MM.1S (cell line): Measurements from ENCODE around the gene HTR5A.

Source experiments
- DNase-seq: peaks from one replicate; pipeline ENCODE4 v3.0.0-alpha.2; 2015
- H2AFZ ChIP-seq: fragments of 300-600 bp; sonication (generic); 2 replicates; pipeline ENCODE4 v1.6.0; 2016; ENCODE audit warnings: antibody characterized with exemption, low read length
- H3F3A ChIP-seq: fragments of 300-600 bp; sonication (generic); 2 replicates; pipeline ENCODE4 v1.6.1; 2016; ENCODE audit warnings: mild to moderate bottlenecking, antibody characterized with exemption, low read length, moderate library complexity, mixed read lengths; ENCODE audit not compliant: insufficient read depth
- H3K27ac ChIP-seq: fragments of 300-600 bp; sonication (generic); 2 replicates; pipeline ENCODE4 v1.5.1; 2016; ENCODE audit warnings: mild to moderate bottlenecking, low read length
- H3K27me3 ChIP-seq: fragments of 300-600 bp; sonication (generic); replicated peaks from 2 replicates; pipeline ENCODE4 v1.6.0; 2016; ENCODE audit warnings: low read length; ENCODE audit not compliant: insufficient read depth
- H3K36me3 ChIP-seq: fragments of 300-600 bp; sonication (generic); replicated peaks from 2 replicates; pipeline ENCODE4 v1.6.1; 2016; ENCODE audit warnings: mild to moderate bottlenecking, low read length, mixed read lengths; ENCODE audit not compliant: insufficient read depth
- H3K4me1 ChIP-seq: fragments of 300-600 bp; sonication (generic); 2 replicates; pipeline ENCODE4 v1.6.1; 2016; ENCODE audit warnings: low read length, mixed read lengths
- H3K4me2 ChIP-seq: fragments of 300-600 bp; sonication (generic); 2 replicates; pipeline ENCODE4 v1.6.0; 2016; ENCODE audit warnings: low read depth, low read length
- H3K4me3 ChIP-seq: fragments of 300-600 bp; sonication (generic); 2 replicates; pipeline ENCODE4 v1.5.1; 2016; ENCODE audit warnings: low read length, mixed read lengths
- H3K79me2 ChIP-seq: fragments of 300-600 bp; sonication (generic); 2 replicates; pipeline ENCODE4 v1.6.1; 2016; ENCODE audit warnings: mixed run types, low read length, mixed read lengths
- H3K9ac ChIP-seq: fragments of 300-600 bp; sonication (generic); 2 replicates; pipeline ENCODE4 v1.6.1; 2016; ENCODE audit warnings: low read length, mixed read lengths
- H3K9me2 ChIP-seq: fragments of 300-600 bp; sonication (generic); replicated peaks from 2 replicates; pipeline ENCODE4 v1.6.1; 2016; ENCODE audit warnings: mild to moderate bottlenecking, low read length, mixed read lengths; ENCODE audit not compliant: insufficient read depth
- H3K9me3 ChIP-seq: fragments of 300-600 bp; sonication (generic); replicated peaks from 2 replicates; pipeline ENCODE4 v1.6.1; 2016; ENCODE audit warnings: mild to moderate bottlenecking, low read length, mixed read lengths; ENCODE audit not compliant: insufficient read depth
- H4K20me1 ChIP-seq: fragments of 300-600 bp; sonication (generic); 2 replicates; pipeline ENCODE4 v1.6.1; 2016; ENCODE audit warnings: mild to moderate bottlenecking, low read length, moderate library complexity, mixed read lengths; ENCODE audit not compliant: insufficient read depth
- CTCF ChIP-seq: fragments of 300-600 bp; sonication (generic); IDR thresholded peaks from 2 replicates; pipeline ENCODE4 v1.5.1; 2016; ENCODE audit warnings: antibody characterized with exemption, low read length, mixed read lengths
- EZH2 ChIP-seq: fragments of 300-600 bp; sonication (generic); optimal IDR thresholded peaks from 2 replicates; pipeline ENCODE3; 2017; ENCODE audit warnings: low read depth, mild to moderate bottlenecking, antibody characterized with exemption, low read length, mixed read lengths
- EZH2phosphoT487 ChIP-seq: fragments of 300-600 bp; sonication (generic); IDR thresholded peaks from 2 replicates; pipeline ENCODE4 v1.6.1; 2018; ENCODE audit warnings: antibody characterized with exemption, low read length

HTR5A gene

GRCh38 chr7:155123413-155123812, 53.3 kb downstream of the HTR5A start:
- Histone ChIP-seq H3K9ac (no peak overlapping the region), H3K9me3 (no peaks in the 10 kb centered on the region), H3K36me3 (no peaks in the 10 kb centered on the region), H4K20me1 (no peaks in the 10 kb centered on the region), H3K4me2 (no peak overlapping the region), H3K79me2 (no peaks in the 10 kb centered on the region), H3K4me1 (no peaks in the 10 kb centered on the region), H3K27me3 (no peaks in the 10 kb centered on the region), H3K4me3 (no peak overlapping the region), H3K27ac (no peak overlapping the region), H3F3A (no peaks in the 10 kb centered on the region), H2AFZ (no peak overlapping the region), H3K9me2 (no peaks in the 10 kb centered on the region)
- no peak for DNase-seq
- TF ChIP-seq EZH2phosphoT487 (no peak), CTCF (no peak), EZH2 (no peak)

DNA sequence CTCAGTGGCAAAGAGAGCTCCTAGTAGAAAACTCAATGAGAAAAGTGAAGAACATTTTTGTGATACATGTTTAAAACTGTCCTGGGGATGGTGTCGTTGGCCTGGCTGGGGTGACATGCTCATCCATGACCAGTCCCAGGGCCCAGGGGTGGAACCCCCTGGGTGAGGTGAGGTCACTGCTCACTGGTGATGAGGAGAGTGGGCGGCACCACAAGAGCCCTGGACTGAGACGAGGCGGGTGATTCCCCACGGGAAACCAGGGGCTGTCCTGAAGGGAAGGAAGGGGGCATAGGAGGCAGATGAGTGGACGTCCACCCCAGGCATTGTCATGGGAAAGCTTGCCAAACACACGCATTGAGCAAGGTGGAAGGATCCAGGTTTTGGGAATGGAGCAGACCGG, 54.6 kb downstream of the HTR5A start:
- Histone ChIP-seq H3K9me2 (no peaks in the 10 kb centered on the region), H3K9ac (no peak overlapping the region), H3K27ac (no peak overlapping the region), H3K9me3 (no peaks in the 10 kb centered on the region), H4K20me1 (no peaks in the 10 kb centered on the region), H3K4me1 (no peaks in the 10 kb centered on the region), H3F3A (no peaks in the 10 kb centered on the region), H3K4me2 (no peak overlapping the region), H2AFZ (no peak overlapping the region), H3K36me3 (no peaks in the 10 kb centered on the region), H3K27me3 (no peaks in the 10 kb centered on the region), H3K79me2 (no peaks in the 10 kb centered on the region), H3K4me3 (no peak overlapping the region)
- no peak for DNase-seq
- TF ChIP-seq CTCF = no peak
- no peak for TF ChIP-seq EZH2phosphoT487
- TF ChIP-seq EZH2 = no peak

DNA sequence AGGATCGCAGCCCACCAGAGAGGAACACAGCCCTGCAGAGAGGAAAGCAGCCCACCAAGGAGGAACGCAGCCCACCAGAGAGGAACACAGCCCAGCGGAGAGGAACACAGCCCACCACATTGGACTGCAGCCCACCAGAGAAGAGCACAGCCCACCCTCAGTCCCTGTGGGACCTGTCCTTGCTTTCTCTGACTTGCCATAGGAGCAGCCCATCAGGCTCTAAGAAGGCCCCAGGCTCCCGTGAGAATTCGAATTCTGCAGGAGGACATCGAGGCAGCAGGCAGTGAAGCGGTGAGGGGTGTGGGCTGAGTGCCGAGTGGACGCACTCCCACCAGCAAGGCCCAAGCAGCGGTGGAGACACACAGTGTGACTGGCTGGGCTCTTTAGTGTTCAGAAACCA, 59.1 kb downstream of the HTR5A start:
- no peak overlapping the region for H2AFZ ChIP-seq
- no peak for DNase-seq
- H3K9me2 ChIP-seq = no peaks in the 10 kb centered on the region
- no peak overlapping the region for H3K4me3 ChIP-seq
- no peaks in the 10 kb centered on the region for H3K36me3 ChIP-seq
- H3K9me3 ChIP-seq = no peaks in the 10 kb centered on the region
- no peak overlapping the region for H3K27ac ChIP-seq
- H3K79me2 ChIP-seq = no peaks in the 10 kb centered on the region
- no peaks in the 10 kb centered on the region for H3K27me3 ChIP-seq
- no peaks in the 10 kb centered on the region for H4K20me1 ChIP-seq
- no peak overlapping the region for H3K4me2 ChIP-seq
- H3K9ac ChIP-seq = no peak overlapping the region
- TF ChIP-seq CTCF (no peak), EZH2phosphoT487 (no peak), EZH2 (no peak)
- H3K4me1 ChIP-seq = no peaks in the 10 kb centered on the region
- no peaks in the 10 kb centered on the region for H3F3A ChIP-seq

DNA sequence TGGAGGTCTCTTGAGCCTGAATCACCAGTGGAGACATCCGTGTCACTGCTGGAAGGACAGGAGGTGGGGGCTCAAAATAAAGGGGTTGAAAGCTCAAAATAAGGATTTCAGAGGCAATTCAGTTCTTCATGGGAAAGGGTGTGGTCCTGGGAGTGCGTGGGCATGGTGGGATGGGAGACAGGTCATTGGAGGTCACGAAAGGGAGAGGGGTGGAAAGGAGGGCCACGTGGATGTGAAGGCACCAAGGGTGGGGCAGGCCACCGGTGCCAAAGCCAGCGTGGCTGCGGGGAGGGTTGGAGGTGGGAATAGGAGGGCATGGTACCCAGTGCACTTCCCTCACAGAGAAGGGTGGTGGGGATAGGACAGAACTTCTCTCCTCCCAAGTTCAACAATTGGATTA, 59.7 kb downstream of the HTR5A start:
- no peak overlapping the region for H3K9ac ChIP-seq
- no peaks in the 10 kb centered on the region for H3K27me3 ChIP-seq
- TF ChIP-seq EZH2phosphoT487 (no peak), EZH2 (no peak), CTCF (no peak)
- no peaks in the 10 kb centered on the region for H3K36me3 ChIP-seq
- DNase-seq = no peak
- no peaks in the 10 kb centered on the region for H3K9me3 ChIP-seq
- H3F3A ChIP-seq = no peaks in the 10 kb centered on the region
- no peak overlapping the region for H2AFZ ChIP-seq
- H3K4me1 ChIP-seq = no peaks in the 10 kb centered on the region
- H3K27ac ChIP-seq = no peak overlapping the region
- no peak overlapping the region for H3K4me3 ChIP-seq
- no peak overlapping the region for H3K4me2 ChIP-seq
- H4K20me1 ChIP-seq = no peaks in the 10 kb centered on the region
- no peaks in the 10 kb centered on the region for H3K9me2 ChIP-seq
- H3K79me2 ChIP-seq = no peaks in the 10 kb centered on the region
